Parathyroid adenoma (tissue), 2 donors: ENCODE results near the gene PI4KA.
"Not testable (repeated sequence)": the region's sequence is repeated elsewhere in the genome, so short reads cannot be mapped to it uniquely, and the experiment has no call there.

ENCODE experiments used
- H2AFZ ChIP-seq: fragments of 300-600 bp; sonication (generic); one replicate; pipeline ENCODE4 v1.7.0; 2017; ENCODE audit warnings: antibody characterized with exemption, mild to moderate bottlenecking
- H3K27ac ChIP-seq: fragments of 300-600 bp; sonication (generic); one replicate; pipeline ENCODE4 v1.7.0; 2017
- H3K27me3 ChIP-seq: fragments of 300-600 bp; sonication (generic); one replicate; pipeline ENCODE4 v1.7.0; 2017; ENCODE audit warnings: low read length; ENCODE audit not compliant: control insufficient read depth, insufficient read depth
- H3K36me3 ChIP-seq: fragments of 300-600 bp; sonication (generic); one replicate; pipeline ENCODE4 v1.7.0; 2017; ENCODE audit warnings: low read length; ENCODE audit not compliant: control insufficient read depth, insufficient read depth
- H3K4me1 ChIP-seq: fragments of 300-600 bp; sonication (generic); one replicate; pipeline ENCODE4 v1.7.0; 2017; ENCODE audit warnings: control low read depth
- H3K4me2 ChIP-seq: fragments of 300-600 bp; sonication (generic); one replicate; pipeline ENCODE4 v1.7.0; 2017; ENCODE audit warnings: low read length
- H3K4me3 ChIP-seq: fragments of 300-600 bp; sonication (generic); one replicate; pipeline ENCODE4 v1.7.0; 2017; ENCODE audit warnings: low read depth, low read length
- H3K79me2 ChIP-seq: fragments of 300-600 bp; sonication (generic); one replicate; pipeline ENCODE4 v1.7.0; 2017; ENCODE audit warnings: control low read depth
- H3K9ac ChIP-seq: fragments of 300-600 bp; sonication (generic); one replicate; pipeline ENCODE4 v1.7.0; 2017; ENCODE audit warnings: mild to moderate bottlenecking
- H3K9me3 ChIP-seq: fragments of 300-600 bp; sonication (generic); one replicate; pipeline ENCODE4 v1.7.0; 2017; ENCODE audit warnings: low read length; ENCODE audit not compliant: control insufficient read depth
- CTCF ChIP-seq: fragments of 300-600 bp; sonication (generic); IDR thresholded peaks from one replicate; pipeline ENCODE4 v1.7.0; 2017; ENCODE audit warnings: antibody characterized with exemption, mild to moderate bottlenecking
- donor health status: primary hyperparathyroidism.

The PI4KA gene

GRCh38 chr22:20741008-20741633 is 117.5 kb downstream of the PI4KA start:
- Histone ChIP-seq H3K27me3 (no peaks in the 10 kb centered on the region), H2AFZ (no peak overlapping the region), H3K27ac (no peak overlapping the region), H3K79me2 (no peaks in the 10 kb centered on the region), H3K9ac (no peak overlapping the region), H3K9me3 (no peaks in the 10 kb centered on the region), H3K36me3 (no peaks in the 10 kb centered on the region), H3K4me3 (no peak overlapping the region), H3K4me1 (no peaks in the 10 kb centered on the region), H3K4me2 (no peak overlapping the region)
- TF ChIP-seq CTCF: no peak

GRCh38 chr22:20740222-20740951 is 118.2 kb downstream of the PI4KA start:
- no peak overlapping the region for H3K4me3 ChIP-seq
- H2AFZ ChIP-seq: no peak overlapping the region
- H3K4me2 ChIP-seq: no peak overlapping the region
- H3K27me3 ChIP-seq: no peaks in the 10 kb centered on the region
- H3K79me2 ChIP-seq: no peaks in the 10 kb centered on the region
- H3K9me3 ChIP-seq: no peaks in the 10 kb centered on the region
- no peaks in the 10 kb centered on the region for H3K36me3 ChIP-seq
- no peak for TF ChIP-seq CTCF
- H3K4me1 ChIP-seq: no peaks in the 10 kb centered on the region
- H3K27ac ChIP-seq: no peak overlapping the region
- no peak overlapping the region for H3K9ac ChIP-seq

- no peak overlapping the region for H3K9ac ChIP-seq
- H3K36me3 ChIP-seq: no peaks in the 10 kb centered on the region
Measured at GRCh38 chr22:20738394-20739089, 120.1 kb downstream of the PI4KA start.

GRCh38 chr22:20736891-20737290 is 121.7 kb downstream of the PI4KA start:
- not testable (repeated sequence) for H3K79me2 ChIP-seq, H3K27me3 ChIP-seq, H3K4me2 ChIP-seq, H3K4me3 ChIP-seq, H2AFZ ChIP-seq, H3K4me1 ChIP-seq, H3K9ac ChIP-seq, H3K9me3 ChIP-seq, H3K36me3 ChIP-seq, H3K27ac ChIP-seq

More at GRCh38 chr22:20738394-20739089, 120.1 kb downstream of the PI4KA start:
- Histone ChIP-seq H3K27me3 (no peaks in the 10 kb centered on the region), H3K79me2 (no peaks in the 10 kb centered on the region), H3K4me2 (no peak overlapping the region), H3K9me3 (no peaks in the 10 kb centered on the region), H3K27ac (no peak overlapping the region), H3K4me1 (no peaks in the 10 kb centered on the region), H2AFZ (no peak overlapping the region), H3K4me3 (no peak overlapping the region)
- no peak for TF ChIP-seq CTCF

GRCh38 chr22:20735356-20736162 is 123.1 kb downstream of the PI4KA start:
- not testable (repeated sequence) for H3K79me2 ChIP-seq, H3K36me3 ChIP-seq, H3K27me3 ChIP-seq, H3K4me3 ChIP-seq, H3K4me1 ChIP-seq, H3K4me2 ChIP-seq, H3K27ac ChIP-seq, H3K9ac ChIP-seq, H3K9me3 ChIP-seq, H2AFZ ChIP-seq

GRCh38 chr22:20732431-20732830 is 126.2 kb downstream of the PI4KA start:
- not testable (repeated sequence) for H3K4me3 ChIP-seq, H3K4me2 ChIP-seq, H3K79me2 ChIP-seq, H3K36me3 ChIP-seq, H3K4me1 ChIP-seq, H2AFZ ChIP-seq, H3K27ac ChIP-seq, H3K9ac ChIP-seq, H3K9me3 ChIP-seq, H3K27me3 ChIP-seq
